GM12878 (cell line): Measurements from ENCODE around the gene DAB2. TPM values are rescaled to one million over a fixed set of nuclear protein-coding genes. Genes with fewer than 3 reads are reported as not detected.

ENCODE experiments used
- ATAC-seq: fragments of 200-7000 bp; cut with Tn5 transposase; 3 replicates; pipeline ENCODE4 v1.9.1; 2020; ENCODE audit warnings: mild to moderate bottlenecking, moderate library complexity
- BruUV-seq: library from RNA; stranded (reverse); fragments of 400-500 nt; replicated peaks from 2 replicates; lab custom pipeline; 2021; lab: Mats Ljungman, UMichigan
- CTCF ChIA-PET: fragments of 300-600 bp; sonication (Branson Sonifier 250); formaldehyde crosslinking; extraction: SDS; loops from one replicate; lab custom pipeline; 2021; ENCODE audit warnings: inconsistent platforms; lab: Yijun Ruan, JAX
- POLR2A ChIA-PET: fragments of 350-600 bp; formaldehyde crosslinking; extraction: SDS; loops from one replicate; lab custom pipeline; 2021; ENCODE audit warnings: inconsistent platforms; lab: Charles Lee
- RAD21 ChIA-PET: fragments of 300-600 bp; sonication (Branson Sonifier 250); formaldehyde crosslinking; loops from one replicate; lab custom pipeline; 2023; ENCODE audit warnings: antibody characterized with exemption; ENCODE audit not compliant: unreplicated experiment; lab: Charles Lee
- SMC1A ChIA-PET: fragments of 300-600 bp; sonication (Branson Sonifier 250); formaldehyde crosslinking; loops from one replicate; lab custom pipeline; 2023; ENCODE audit not compliant: unreplicated experiment, uncharacterized antibody; lab: Charles Lee
- DNase-seq: peaks from one replicate; pipeline ENCODE4 v3.0.0-alpha.2; 2011; ENCODE audit warnings: low read depth, low spot score
- FAIRE-seq: peaks from 3 replicates; lab custom pipeline; 2011; peaks lifted over from hg19 to GRCh38; lab: Jason Lieb, UNC
- H2AFZ ChIP-seq: 2 replicates; pipeline ENCODE4 v1.6.0; 2011; ENCODE audit warnings: low read depth, low read length, control low read depth; ENCODE audit not compliant: control insufficient read depth
- H3K27ac ChIP-seq: 2 replicates; pipeline ENCODE4 v1.5.1; 2011; ENCODE audit warnings: control low read depth; ENCODE audit not compliant: control insufficient read depth, insufficient read depth
- H3K27me3 ChIP-seq, 2 experiments: replicated peaks in 1 of 2; 2 replicates each; pipeline versions ENCODE4 v1.6.0 to v1.6.1; 2011; ENCODE audit warnings: low read length in 1 of 2; ENCODE audit not compliant: control insufficient read depth in 2 of 2, insufficient read depth in 2 of 2
- H3K36me3 ChIP-seq, 2 experiments: 2 replicates each; pipeline ENCODE4 v1.5.1; 2011; ENCODE audit warnings: low read length in 1 of 2; ENCODE audit not compliant: control insufficient read depth in 2 of 2, insufficient read depth in 2 of 2
- H3K4me1 ChIP-seq: 2 replicates; pipeline ENCODE4 v1.6.1; 2011; ENCODE audit warnings: mild to moderate bottlenecking, low read length, moderate library complexity, mixed read lengths; ENCODE audit not compliant: control insufficient read depth, insufficient read depth
- H3K4me2 ChIP-seq: 2 replicates; pipeline ENCODE4 v1.6.0; 2011; ENCODE audit warnings: control low read depth; ENCODE audit not compliant: control insufficient read depth, insufficient read depth
- H3K4me3 ChIP-seq: fragments of 200-600 bp; sonication (generic); 2 replicates; pipeline ENCODE4 v1.5.1; 2016
- H3K79me2 ChIP-seq: 2 replicates; pipeline ENCODE4 v1.6.0; 2011; ENCODE audit warnings: low read length; ENCODE audit not compliant: control insufficient read depth, insufficient read depth
- H3K9ac ChIP-seq: 2 replicates; pipeline ENCODE4 v1.8.0; 2011; ENCODE audit warnings: low read length, control low read depth, mixed read lengths; ENCODE audit not compliant: control insufficient read depth, insufficient read depth
- H3K9me3 ChIP-seq: replicated peaks from 3 replicates; pipeline ENCODE4 v1.5.1; 2011; ENCODE audit warnings: mild to moderate bottlenecking, low read length; ENCODE audit not compliant: control insufficient read depth, insufficient read depth
- H4K20me1 ChIP-seq: 2 replicates; pipeline ENCODE4 v1.6.0; 2011; ENCODE audit not compliant: control insufficient read depth, insufficient read depth
- BCL11A ChIP-seq: IDR thresholded peaks from 2 replicates; pipeline ENCODE4 v1.6.1; 2011; ENCODE audit warnings: low read depth, low read length
- DPF2 ChIP-seq: fragments of 450-650 bp; IDR thresholded peaks from 2 replicates; pipeline ENCODE4 v1.6.1; 2017; ENCODE audit warnings: mild to moderate bottlenecking
- E2F4 ChIP-seq: IDR thresholded peaks from 2 replicates; pipeline ENCODE4 v1.6.1; 2012; ENCODE audit warnings: low read depth, low read length, improper control_type of control experiment
- ESRRA ChIP-seq: IDR thresholded peaks from 2 replicates; pipeline ENCODE4 v1.6.1; 2012; ENCODE audit warnings: mild to moderate bottlenecking, low read length, improper control_type of control experiment
- MXI1 ChIP-seq: fragments of 150-350 bp; IDR thresholded peaks from 2 replicates; pipeline ENCODE4 v1.6.1; 2011; ENCODE audit warnings: low read depth, mild to moderate bottlenecking, inconsistent platforms, low read length, improper control_type of control experiment
- MYB ChIP-seq: fragments of 150-350 bp; IDR thresholded peaks from 2 replicates; pipeline ENCODE4 v1.6.1; 2014; ENCODE audit warnings: mild to moderate bottlenecking, low read depth, low read length, borderline replicate concordance
- NR2C2 ChIP-seq: IDR thresholded peaks from 2 replicates; pipeline ENCODE4 v1.6.1; 2011; ENCODE audit warnings: borderline replicate concordance, low read depth; ENCODE audit not compliant: control insufficient read depth, insufficient read length
- PML ChIP-seq: IDR thresholded peaks from 2 replicates; pipeline ENCODE4 v1.6.1; 2012; ENCODE audit warnings: low read length, inconsistent platforms
- POLR2AphosphoS2 ChIP-seq: IDR thresholded peaks from 2 replicates; pipeline ENCODE4 v1.6.1; 2011; ENCODE audit warnings: low read depth, mild to moderate bottlenecking, low read length, improper control_type of control experiment, moderate library complexity
- ZBTB11 ChIP-seq: fragments of 450-650 bp; formaldehyde crosslinking; IDR thresholded peaks from 2 replicates; pipeline ENCODE4 v1.5.0; 2022; ENCODE audit warnings: mild to moderate bottlenecking, missing genetic modification characterization
- ZNF217 ChIP-seq: fragments of 450-650 bp; IDR thresholded peaks from 2 replicates; pipeline ENCODE4 v1.6.1; 2017; ENCODE audit warnings: antibody characterized with exemption, mild to moderate bottlenecking
- ZNF24 ChIP-seq: fragments of 450-650 bp; IDR thresholded peaks from 2 replicates; pipeline ENCODE4 v1.6.1; 2017; ENCODE audit warnings: antibody characterized with exemption, mild to moderate bottlenecking
- ZNF622 ChIP-seq: fragments of 450-650 bp; IDR thresholded peaks from 2 replicates; pipeline ENCODE4 v1.6.1; 2017; ENCODE audit warnings: mild to moderate bottlenecking, inconsistent platforms
- WGBS: methylation state at CpG from one replicate; pipeline ENCODE4 v1.1.6; 2016; ENCODE audit warnings: low lambda C conversion rate; ENCODE audit not compliant: insufficient replicate concordance, insufficient coverage; ENCODE audit errors: missing lambda C conversion rate; 5-methylcytosine and 5-hydroxymethylcytosine counted together
- in situ Hi-C: fragments of 300-500 bp; cut with MboI; formaldehyde crosslinking; loops from 9 replicates; pipeline ENCODE4 v1.14.3; 2018; ENCODE audit warnings: mixed read lengths
- intact Hi-C: fragments of 100-400 bp; cut with micrococcal nuclease; formaldehyde crosslinking; loops from one replicate; pipeline ENCODE4 v1.14.2; 2022; ENCODE audit not compliant: unreplicated experiment
- polyA plus RNA-seq, 11 experiments: library from polyadenylated mRNA; depleted of rRNA in 4 of 11; unstranded in 6 of 11; stranded (reverse) in 5 of 11; fragments of >200 nt; fragmentation: Nextera tagmentation in 4 of 11; fragmentation: Illumina TruSeq in 1 of 11; extraction: Ambion mirVana in 4 of 11; extraction: Trizol in 1 of 11; gene quantifications; 1 replicate in 1 of 11; 2 replicates in 10 of 11; pipeline versions ENCODE4 v1.2.1 to v1.2.3, GENCODE V29; 2011 to 2016; ENCODE audit warnings: inconsistent platforms in 2 of 11, missing spikeins in 2 of 11, low read depth in 1 of 11
- total RNA-seq, 4 experiments: library from RNA; depleted of rRNA in 3 of 4; stranded (reverse); fragments of >200 nt in 3 of 4; fragmentation: Illumina TruSeq in 1 of 4; extraction: Trizol in 1 of 4; gene quantifications; 2 replicates each; pipeline versions ENCODE4 v1.2.1 to v1.2.3, GENCODE V29; 2013 to 2021

The DAB2 gene
- total and polyA plus RNA-seq, 10 of the 15 experiments (the other 5 are each of a cell fraction or from before 2014, with no cell fraction given), result 0.05 to 0.23 (median 0.11) TPM; not detected in 7

GRCh38 chr5:39411061-39411460, 13.7 kb downstream of the DAB2 start:
- Histone ChIP-seq H3K4me3 (no peak overlapping the region), H3K79me2 (no peaks in the 10 kb centered on the region), H3K4me1 (no peaks in the 10 kb centered on the region), H3K4me2 (no peak overlapping the region), H3K36me3 (no peaks in the 10 kb centered on the region), H3K9ac (no peak overlapping the region), H3K9me3 (no peaks in the 10 kb centered on the region), H3K27me3 (no peaks in the 10 kb centered on the region), H4K20me1 (no peaks in the 10 kb centered on the region), H2AFZ (no peak overlapping the region), H3K27ac (no peak overlapping the region)
- 0% methylated on average over 1 of the region's 1 CpG for WGBS
- intact Hi-C loops (no loop called here), in situ Hi-C loops (no loop called here)
- DNase-seq (no peak), ATAC-seq (no peak), FAIRE-seq (no peak)
- CTCF ChIA-PET, result interaction anchor here (0.5 to 1.0 kb wide), 2 partner anchors 10 to 168 kb away, joined by 3 read pairs; no protein-coding TSS in a partner anchor
- RAD21 ChIA-PET, result no interaction called here
- POLR2A ChIA-PET, result no interaction called here
- no TSS peak for BruUV-seq
- SMC1A ChIA-PET, result interaction anchor here (1.0 kb wide), 1 partner anchor 40 kb away, joined by 3 read pairs; no protein-coding TSS in a partner anchor
- TF ChIP-seq E2F4, result no peak
- TF ChIP-seq PML, result no peak
- TF ChIP-seq ESRRA, result no peak
- no peak for TF ChIP-seq MYB
- TF ChIP-seq DPF2, result no peak
- no peak for TF ChIP-seq MXI1
- no peak for TF ChIP-seq ZBTB11 (CRISPR knock-in tag)
- TF ChIP-seq POLR2AphosphoS2, result no peak
- no peak for TF ChIP-seq ZNF622
- no peak for TF ChIP-seq BCL11A
- no peak for TF ChIP-seq ZNF24
- TF ChIP-seq ZNF217, result no peak
- no peak for TF ChIP-seq NR2C2
